ENCODE results near the gene CFAP52.

DNA sequence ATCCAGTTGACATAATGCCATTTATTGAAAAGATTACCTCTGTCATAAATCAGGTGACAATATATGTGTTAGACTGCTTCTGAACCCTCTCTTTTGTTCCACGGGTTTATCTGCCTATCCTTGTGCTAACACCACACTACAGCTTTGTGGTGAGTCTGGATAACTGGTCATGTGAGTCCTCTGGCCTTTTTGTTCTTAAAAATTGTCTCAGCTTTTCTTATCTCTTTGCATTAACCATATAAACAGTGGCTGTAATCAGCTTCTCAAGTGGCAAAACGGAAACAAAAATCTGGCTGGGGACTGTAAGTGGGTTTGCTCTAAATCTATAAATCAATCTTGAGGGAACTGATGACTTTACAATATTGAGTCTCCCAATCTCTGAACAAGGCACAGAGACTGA, 45.4 kb upstream of the CFAP52 start:
- TF ChIP-seq CTCF (tag by site-specific recombination; IDR thresholded peaks at IDR 0.05) (no peak), SP2 (tag by site-specific recombination; IDR thresholded peaks at IDR 0.05) (no peak), ZNF580 (tag by site-specific recombination; IDR thresholded peaks at IDR 0.05) (0 out of 2 replicates have a peak, but pooled peaks have one; percentile 11), ZNF530 (tag by site-specific recombination; IDR thresholded peaks at IDR 0.05; ENCODE audit: low read depth) (no peak), MEIS1 (CRISPR knock-in tag; IDR thresholded peaks at IDR 0.05; ENCODE audit: borderline replicate concordance) (no peak), GLIS1 (tag by site-specific recombination; IDR thresholded peaks at IDR 0.05) (no peak), KLF9 (tag by site-specific recombination; IDR thresholded peaks at IDR 0.05; ENCODE audit: low read depth) (no peak), ZNF561 (tag by site-specific recombination; IDR thresholded peaks at IDR 0.05; ENCODE audit: borderline replicate concordance) (no peak), ZBTB17 (tag by site-specific recombination; IDR thresholded peaks at IDR 0.05) (no peak), ZNF692 (tag by site-specific recombination; IDR thresholded peaks at IDR 0.05) (no peak)
- TF ChIP-seq, protein P1, sequence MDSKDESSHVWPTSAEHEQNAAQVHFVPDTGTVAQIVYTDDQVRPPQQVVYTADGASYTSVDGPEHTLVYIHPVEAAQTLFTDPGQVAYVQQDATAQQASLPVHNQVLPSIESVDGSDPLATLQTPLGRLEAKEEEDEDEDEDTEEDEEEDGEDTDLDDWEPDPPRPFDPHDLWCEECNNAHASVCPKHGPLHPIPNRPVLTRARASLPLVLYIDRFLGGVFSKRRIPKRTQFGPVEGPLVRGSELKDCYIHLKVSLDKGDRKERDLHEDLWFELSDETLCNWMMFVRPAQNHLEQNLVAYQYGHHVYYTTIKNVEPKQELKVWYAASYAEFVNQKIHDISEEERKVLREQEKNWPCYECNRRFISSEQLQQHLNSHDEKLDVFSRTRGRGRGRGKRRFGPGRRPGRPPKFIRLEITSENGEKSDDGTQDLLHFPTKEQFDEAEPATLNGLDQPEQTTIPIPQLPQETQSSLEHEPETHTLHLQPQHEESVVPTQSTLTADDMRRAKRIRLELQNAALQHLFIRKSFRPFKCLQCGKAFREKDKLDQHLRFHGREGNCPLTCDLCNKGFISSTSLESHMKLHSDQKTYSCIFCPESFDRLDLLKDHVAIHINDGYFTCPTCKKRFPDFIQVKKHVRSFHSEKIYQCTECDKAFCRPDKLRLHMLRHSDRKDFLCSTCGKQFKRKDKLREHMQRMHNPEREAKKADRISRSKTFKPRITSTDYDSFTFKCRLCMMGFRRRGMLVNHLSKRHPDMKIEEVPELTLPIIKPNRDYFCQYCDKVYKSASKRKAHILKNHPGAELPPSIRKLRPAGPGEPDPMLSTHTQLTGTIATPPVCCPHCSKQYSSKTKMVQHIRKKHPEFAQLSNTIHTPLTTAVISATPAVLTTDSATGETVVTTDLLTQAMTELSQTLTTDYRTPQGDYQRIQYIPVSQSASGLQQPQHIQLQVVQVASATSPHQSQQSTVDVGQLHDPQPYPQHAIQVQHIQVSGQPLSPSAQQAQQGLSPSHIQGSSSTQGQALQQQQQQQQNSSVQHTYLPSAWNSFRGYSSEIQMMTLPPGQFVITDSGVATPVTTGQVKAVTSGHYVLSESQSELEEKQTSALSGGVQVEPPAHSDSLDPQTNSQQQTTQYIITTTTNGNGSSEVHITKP (tag by site-specific recombination; IDR thresholded peaks at IDR 0.05) = no peak

All from HEK293 (cell line).